Globus pallidus (tissue), 1 donor: Measurements from ENCODE around the gene ALKBH3.

ENCODE experiments used
- DNase-seq: peaks from one replicate; pipeline ENCODE4 v3.0.0-alpha.2; 2015; ENCODE audit warnings: low spot score

Gene ALKBH3

GRCh38 chr11:43880640-43881159, at the start of gene ALKBH3:
Gene ALKBH3, plus strand, starts transcription at chr11:43880831. Its CDS starts 1,822 bp downstream, at chr11:43882653.
- DNase-seq, result peak; percentile 87

- no peak for DNase-seq
Observed at GRCh38 chr11:43830928-43831440, 49.6 kb upstream of the ALKBH3 start.

GRCh38 chr11:43832536-43832935, 48.1 kb upstream of the ALKBH3 start:
- no peak for DNase-seq

GRCh38 chr11:43833657-43834073, 47.0 kb upstream of the ALKBH3 start:
- no peak for DNase-seq

- DNase-seq, result no peak
Observed at GRCh38 chr11:43834286-43834685, 46.3 kb upstream of the ALKBH3 start.

GRCh38 chr11:43835104-43835503, 45.5 kb upstream of the ALKBH3 start:
- no peak for DNase-seq

GRCh38 chr11:43837879-43838278, 42.8 kb upstream of the ALKBH3 start:
- no peak for DNase-seq

GRCh38 chr11:43842021-43842420, 38.6 kb upstream of the ALKBH3 start:
- DNase-seq, result no peak

GRCh38 chr11:43845816-43846215, 34.8 kb upstream of the ALKBH3 start:
- no peak for DNase-seq

- peak; percentile 47 for DNase-seq
Observed at GRCh38 chr11:43852057-43852636, 28.5 kb upstream of the ALKBH3 start.

- DNase-seq, result no peak
Observed at GRCh38 chr11:43853781-43854180, 26.9 kb upstream of the ALKBH3 start.

GRCh38 chr11:43856993-43857392, 23.6 kb upstream of the ALKBH3 start:
- DNase-seq, result no peak

- DNase-seq, result no peak
Observed at GRCh38 chr11:43861141-43861540, 19.5 kb upstream of the ALKBH3 start.

GRCh38 chr11:43866520-43866919, 14.1 kb upstream of the ALKBH3 start:
- DNase-seq, result no peak

- no peak for DNase-seq
Observed at GRCh38 chr11:43866969-43867368, 13.7 kb upstream of the ALKBH3 start.

- DNase-seq, result no peak
Observed at GRCh38 chr11:43868852-43869567, 11.6 kb upstream of the ALKBH3 start.

- no peak for DNase-seq
Observed at GRCh38 chr11:43871051-43871450, 9.6 kb upstream of the ALKBH3 start.

- no peak for DNase-seq
Observed at GRCh38 chr11:43872995-43873394, 7.6 kb upstream of the ALKBH3 start.

GRCh38 chr11:43874078-43874477, 6.6 kb upstream of the ALKBH3 start:
- DNase-seq, result no peak

GRCh38 chr11:43874738-43875137, 5.9 kb upstream of the ALKBH3 start:
- DNase-seq, result no peak

GRCh38 chr11:43879789-43880639, 617 bp upstream of the ALKBH3 start:
- no peak for DNase-seq

GRCh38 chr11:43892851-43893250, 12.2 kb downstream of the ALKBH3 start:
- DNase-seq, result no peak
